GM23248 (cell line): ENCODE results near the gene SMC6.

Source experiments
- EZH2 ChIP-seq: fragments of 200-600 bp; sonication (generic); IDR thresholded peaks from 2 replicates; pipeline ENCODE4 v1.6.1; 2018; ENCODE audit warnings: antibody characterized with exemption, mild to moderate bottlenecking; ENCODE audit not compliant: insufficient read depth, poor library complexity, severe bottlenecking
- EZH2phosphoT487 ChIP-seq: fragments of 200-600 bp; sonication (generic); IDR thresholded peaks from 2 replicates; pipeline ENCODE4 v1.6.1; 2018; ENCODE audit warnings: antibody characterized with exemption, moderate library complexity, mild to moderate bottlenecking, low read depth; ENCODE audit not compliant: insufficient read depth

DNA sequence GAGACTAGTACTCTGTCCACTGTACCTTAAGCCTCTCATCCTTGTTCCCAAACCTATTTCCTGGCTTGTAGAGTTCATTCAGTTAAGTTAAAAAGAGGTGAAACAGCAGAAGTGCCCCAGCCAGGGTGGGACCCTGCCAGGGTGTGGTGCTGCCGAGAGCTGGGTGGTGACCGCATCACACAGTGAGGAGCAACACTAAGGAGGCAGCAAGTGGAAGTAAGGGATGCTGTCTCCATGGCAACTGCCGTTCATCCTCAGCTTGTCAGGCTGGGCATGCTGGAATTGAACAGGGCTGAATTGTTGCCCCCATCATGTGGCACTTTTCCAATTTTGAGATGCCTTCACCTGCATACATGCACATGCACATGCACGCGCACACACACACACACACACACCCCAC lies 136.1 kb downstream of the SMC6 start:
- no peak for TF ChIP-seq EZH2
- TF ChIP-seq EZH2phosphoT487: no peak
